GM19035 (cell line): Measurements from ENCODE around the gene CAP2.

Experiments
- ATAC-seq: cut with Tn5 transposase; IDR thresholded peaks from one replicate; pipeline ENCODE4 v1.9.1; 2021; ENCODE audit not compliant: unreplicated experiment

The CAP2 gene

GRCh38 chr6:17392978-17393891 lies at the start of gene CAP2:
Gene CAP2, plus strand, starts transcription at chr6:17393595. Its CDS starts 27,961 bp downstream, at chr6:17421556.
- no peak for ATAC-seq

GRCh38 chr6:17347012-17347411 lies 46.4 kb upstream of the CAP2 start:
- ATAC-seq = no peak

GRCh38 chr6:17349427-17349826 lies 44.0 kb upstream of the CAP2 start:
- ATAC-seq = no peak

DNA sequence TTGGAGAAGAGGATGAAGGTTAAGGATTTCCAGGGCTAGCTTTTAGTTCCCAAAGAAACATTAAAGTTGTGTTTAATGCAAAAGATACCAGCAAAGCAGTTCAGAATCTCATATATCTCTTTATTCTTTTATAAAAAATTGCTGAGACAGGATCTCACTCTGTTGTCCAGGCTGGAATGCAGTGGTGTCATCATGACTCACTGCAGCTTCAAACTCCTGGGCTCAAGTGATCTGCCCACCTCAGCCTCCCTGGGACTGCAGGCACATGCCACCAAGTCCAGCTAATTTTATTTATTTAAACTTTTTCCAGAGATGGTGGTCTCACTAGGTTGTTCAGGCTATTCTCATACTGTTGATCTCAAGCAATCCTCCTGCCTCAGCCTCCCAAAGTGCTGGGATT lies 41.1 kb upstream of the CAP2 start:
- no peak for ATAC-seq

GRCh38 chr6:17353440-17354175 lies 39.8 kb upstream of the CAP2 start:
- ATAC-seq = no peak

DNA sequence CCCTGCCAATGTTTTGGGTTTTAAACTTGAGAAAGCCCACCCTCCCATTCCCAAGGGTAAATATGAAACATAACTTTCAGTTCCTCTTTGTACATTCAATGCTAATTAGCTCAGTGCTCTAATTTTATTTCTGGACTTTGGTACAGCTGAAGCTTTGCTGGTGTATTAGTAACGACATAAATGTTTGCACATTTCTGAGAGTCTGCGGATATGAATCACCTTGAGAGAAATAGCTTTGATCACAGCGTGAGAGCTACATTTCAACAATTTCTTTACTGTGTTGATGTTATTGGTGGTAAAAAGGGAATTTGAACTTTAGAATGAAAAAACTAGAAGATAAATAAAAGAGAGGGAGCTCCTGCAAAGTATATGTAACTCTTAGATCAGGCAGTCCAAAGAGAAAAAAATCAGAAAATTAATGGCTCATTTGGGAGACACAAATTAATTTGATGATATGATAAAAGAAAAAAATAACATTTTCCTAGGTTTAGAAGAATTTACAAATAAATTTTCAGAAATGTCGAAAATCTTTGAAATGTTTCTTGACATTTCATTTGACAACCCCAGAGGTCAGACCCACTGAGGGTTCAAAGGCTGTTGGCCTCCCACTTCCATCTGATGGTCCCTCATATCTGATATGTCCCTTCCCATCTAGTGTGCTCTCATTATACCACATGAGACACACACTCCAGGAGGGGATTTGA lies 38.5 kb upstream of the CAP2 start:
- ATAC-seq = no peak

GRCh38 chr6:17355404-17355774 lies 38.0 kb upstream of the CAP2 start:
- ATAC-seq = no peak

GRCh38 chr6:17358515-17358914 lies 34.9 kb upstream of the CAP2 start:
- no peak for ATAC-seq

DNA sequence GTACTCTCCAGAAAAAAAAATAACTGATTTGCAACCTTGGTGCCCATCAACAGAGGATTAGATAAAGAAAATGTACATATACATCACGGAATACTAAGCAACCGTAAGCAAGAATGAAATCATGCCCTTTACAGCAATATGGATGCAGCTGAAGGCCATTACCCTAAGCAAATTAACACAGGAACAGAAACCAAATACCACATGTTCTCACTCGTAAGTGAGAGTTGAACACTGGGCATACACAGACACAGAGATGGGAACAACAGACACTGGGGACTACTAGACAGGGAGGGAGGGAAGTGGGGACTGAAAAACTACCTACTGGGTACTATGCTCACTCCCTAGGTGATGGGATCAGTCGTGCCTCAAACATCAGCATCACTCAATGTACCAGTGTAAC lies 32.8 kb upstream of the CAP2 start:
- no peak for ATAC-seq

- ATAC-seq = no peak
Observed at GRCh38 chr6:17361013-17361412, 32.4 kb upstream of the CAP2 start.

- no peak for ATAC-seq
Observed at GRCh38 chr6:17365961-17366360, 27.4 kb upstream of the CAP2 start.

- no peak for ATAC-seq
Observed at GRCh38 chr6:17367868-17368267, 25.5 kb upstream of the CAP2 start.

GRCh38 chr6:17381424-17382147 lies 11.8 kb upstream of the CAP2 start:
- ATAC-seq = no peak

- ATAC-seq = no peak
Observed at GRCh38 chr6:17385660-17386059, 7.7 kb upstream of the CAP2 start.

DNA sequence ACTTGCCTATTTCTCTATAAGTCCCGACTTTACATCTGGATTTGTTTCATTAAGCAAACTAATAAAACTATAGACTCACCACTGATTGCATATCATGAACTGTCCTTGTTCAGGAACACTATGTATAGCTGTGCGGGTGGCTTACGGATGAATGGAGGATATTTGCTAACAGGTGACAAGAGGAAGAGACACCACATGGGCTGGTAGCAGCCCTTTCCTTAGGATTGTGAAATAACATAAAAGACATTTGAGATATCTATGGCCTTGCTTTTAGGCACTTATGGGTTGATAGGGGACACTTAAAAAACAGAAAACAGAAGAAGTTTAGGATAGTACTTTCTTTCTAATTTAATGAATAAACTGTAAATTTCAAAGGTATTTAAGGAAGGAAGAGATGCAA lies 5.0 kb upstream of the CAP2 start:
- no peak for ATAC-seq

DNA sequence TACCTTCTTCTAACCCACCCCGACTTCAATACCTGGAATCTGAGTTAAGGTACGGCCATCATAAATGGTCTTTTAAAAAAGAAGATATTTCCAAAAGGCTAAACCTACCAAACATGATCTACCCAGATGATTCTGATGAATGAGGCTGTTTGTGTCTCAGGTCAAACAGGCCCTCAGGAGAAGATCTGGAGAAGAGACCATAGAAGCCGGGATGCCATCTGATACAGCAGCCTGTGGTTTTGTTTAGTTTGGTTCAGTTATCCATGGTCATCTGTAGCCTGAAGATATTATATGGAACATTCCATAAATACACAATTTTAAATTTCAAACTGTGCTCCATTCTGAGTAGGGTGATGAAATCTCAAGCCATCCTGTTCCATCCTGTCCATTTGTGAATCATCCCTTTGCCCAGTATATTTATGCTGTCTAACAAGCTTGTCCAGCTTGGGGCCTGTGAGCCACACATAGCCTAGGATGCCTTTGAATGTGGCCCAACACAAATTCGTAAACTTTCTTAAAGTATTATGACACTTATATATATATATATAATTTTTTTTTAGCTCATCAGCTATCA lies 4.0 kb upstream of the CAP2 start:
- no peak for ATAC-seq

DNA sequence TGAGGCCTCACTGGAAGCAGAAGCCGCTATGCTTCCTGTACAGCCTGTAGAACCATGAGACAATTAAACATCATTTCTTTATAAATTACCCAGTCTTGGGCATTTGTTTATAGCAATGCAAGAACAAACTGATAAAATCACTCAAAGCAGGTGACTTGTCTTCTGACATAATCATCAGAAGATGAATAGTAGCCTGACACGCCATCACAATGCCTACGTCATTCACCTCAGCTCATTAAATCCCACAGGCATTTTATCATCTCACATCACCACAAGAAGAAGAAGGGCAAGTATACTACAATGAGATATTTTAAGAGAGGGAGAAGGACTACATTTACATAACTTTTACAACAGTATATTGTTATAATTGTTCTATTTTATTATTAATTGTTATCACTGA lies 3.1 kb upstream of the CAP2 start:
- no peak for ATAC-seq

DNA sequence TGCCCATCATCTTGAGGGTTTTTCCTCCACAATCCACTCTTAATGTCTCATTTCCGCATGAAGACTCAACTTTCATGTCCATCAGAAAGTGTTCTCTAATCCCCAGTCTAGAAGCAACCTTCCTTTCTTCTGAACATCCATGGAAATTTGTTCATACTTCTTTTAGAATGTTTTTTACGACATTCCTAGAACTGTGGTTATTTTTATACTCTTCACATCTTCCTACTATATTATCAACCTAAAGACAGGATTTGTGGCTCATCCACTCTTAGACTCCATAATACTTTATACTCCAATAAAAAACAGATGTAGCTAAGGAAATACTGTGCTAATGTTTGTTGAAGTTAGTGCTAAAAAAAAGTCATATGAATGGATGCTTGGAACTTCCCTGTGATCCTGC lies 1.4 kb upstream of the CAP2 start:
- no peak for ATAC-seq

- ATAC-seq = no peak
Observed at GRCh38 chr6:17393892-17394631, 667 bp downstream of the CAP2 start.

- no peak for ATAC-seq
Observed at GRCh38 chr6:17395112-17395511, 1.7 kb downstream of the CAP2 start.
